ENCODE data around the gene DKKL1.
"Not testable (repeated sequence)": the region's sequence is repeated elsewhere in the genome, so short reads cannot be mapped to it uniquely, and the experiment has no call there.

DKKL1 gene

GRCh38 chr19:49362048-49362928 lies 1.4 kb upstream of the DKKL1 start, which contains the start of gene TEAD2:
Gene TEAD2, minus strand, starts transcription at chr19:49362416. Its CDS starts 2,341 bp downstream, at chr19:49360075.
- DNase-seq (ENCODE audit: low spot score), result peak; percentile 75

DNA sequence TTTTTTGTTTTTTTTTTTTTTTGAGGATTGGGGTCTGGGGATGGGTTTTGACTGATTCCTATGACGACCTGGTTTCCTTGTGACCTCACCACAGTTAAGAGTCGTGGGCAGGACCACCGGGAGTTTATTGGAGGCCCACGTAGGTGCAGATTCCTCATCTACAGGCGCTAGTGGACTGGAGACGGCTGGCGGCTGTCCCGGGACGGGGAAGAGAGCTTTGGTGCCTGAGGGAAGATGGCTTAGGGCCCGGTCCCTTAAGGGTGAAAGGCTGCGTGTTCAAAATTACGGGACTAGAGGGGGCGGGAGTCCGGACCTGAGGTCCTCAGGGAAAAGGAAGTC lies 779 bp upstream of the DKKL1 start:
- DNase-seq (ENCODE audit: low spot score), result peak; percentile 51

GRCh38 chr19:49364083-49364737 lies 533 bp downstream of the DKKL1 start:
- DNase-seq (ENCODE audit: low spot score), result no peak

- DNase-seq (ENCODE audit: low spot score), result no peak
These were observed 2.4 kb downstream of the DKKL1 start for GRCh38 chr19:49366110-49366509.

DNA sequence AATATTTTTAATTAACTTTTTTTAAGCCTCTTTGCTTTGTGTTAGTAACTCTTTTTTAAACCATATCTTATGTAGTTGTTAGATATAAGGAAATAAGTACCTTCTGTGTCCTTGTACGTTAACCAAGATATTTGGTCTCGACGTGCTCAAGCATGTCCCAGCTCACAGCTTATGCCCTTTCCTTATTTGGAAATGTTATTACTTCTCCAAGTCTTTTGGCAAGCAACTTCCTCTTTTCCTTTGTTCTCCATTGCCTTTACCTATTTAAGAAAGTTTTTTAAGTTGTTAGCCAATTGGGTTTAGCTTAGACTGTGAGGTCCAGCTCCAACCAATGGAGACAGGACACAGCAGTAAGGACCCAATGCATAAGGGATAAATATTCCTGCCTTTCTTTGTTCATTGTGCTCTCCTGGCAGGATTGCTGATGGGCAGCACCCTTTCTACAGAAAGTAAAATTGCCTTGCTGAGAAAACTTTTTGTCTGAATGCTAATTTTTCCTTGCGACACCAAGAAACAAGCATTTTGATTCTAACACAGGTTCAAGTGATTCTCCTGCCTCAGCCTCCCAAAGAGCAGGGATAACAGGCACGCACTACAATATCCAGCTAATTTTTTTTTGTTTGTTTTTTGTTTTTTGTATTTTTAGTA lies 5.2 kb downstream of the DKKL1 start:
- no peak for DNase-seq (ENCODE audit: low spot score)

DNA sequence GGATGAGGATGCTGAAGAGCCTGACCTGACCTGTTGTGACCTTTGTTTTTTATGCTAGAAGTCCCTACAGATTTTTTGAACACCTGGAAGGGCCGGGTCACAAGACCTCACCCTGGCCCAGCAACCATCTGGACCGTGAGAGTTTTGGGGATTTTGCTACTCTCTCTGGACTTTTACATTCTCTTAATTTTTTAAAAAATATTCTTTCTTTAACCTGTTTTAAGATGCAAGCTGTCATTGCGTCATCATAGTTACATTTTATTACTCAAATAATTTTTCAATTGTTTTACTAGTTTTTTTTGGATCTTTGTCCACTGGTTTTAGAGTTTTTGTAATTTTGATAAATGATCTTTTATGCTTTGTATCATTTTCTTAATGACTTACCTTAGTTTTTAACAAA lies 7.5 kb downstream of the DKKL1 start:
- DNase-seq (ENCODE audit: low spot score), result no peak

DNA sequence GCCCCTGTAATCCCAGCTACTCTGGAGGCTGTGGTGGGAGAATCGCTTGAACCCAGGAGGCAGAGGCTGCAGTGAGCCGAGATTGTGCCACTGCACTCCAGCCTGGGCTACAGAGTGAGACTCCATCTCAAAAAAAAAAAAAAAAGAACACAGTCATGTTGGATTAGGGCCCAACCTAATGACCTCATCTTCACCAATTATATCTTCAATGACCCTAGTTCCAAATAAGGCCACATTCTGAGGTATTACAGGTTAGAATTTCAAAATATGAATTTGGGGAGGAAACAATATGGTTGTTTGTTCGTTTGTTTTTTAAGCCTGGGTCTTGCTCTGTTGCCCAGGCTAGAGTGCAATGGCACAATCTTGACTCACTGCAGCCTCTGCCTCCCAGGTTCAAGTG lies 9.5 kb downstream of the DKKL1 start:
- DNase-seq (ENCODE audit: low spot score), result not testable (repeated sequence)

GRCh38 chr19:49374665-49375434 lies 11.2 kb downstream of the DKKL1 start:
- DNase-seq (ENCODE audit: low spot score), result no peak

DNA sequence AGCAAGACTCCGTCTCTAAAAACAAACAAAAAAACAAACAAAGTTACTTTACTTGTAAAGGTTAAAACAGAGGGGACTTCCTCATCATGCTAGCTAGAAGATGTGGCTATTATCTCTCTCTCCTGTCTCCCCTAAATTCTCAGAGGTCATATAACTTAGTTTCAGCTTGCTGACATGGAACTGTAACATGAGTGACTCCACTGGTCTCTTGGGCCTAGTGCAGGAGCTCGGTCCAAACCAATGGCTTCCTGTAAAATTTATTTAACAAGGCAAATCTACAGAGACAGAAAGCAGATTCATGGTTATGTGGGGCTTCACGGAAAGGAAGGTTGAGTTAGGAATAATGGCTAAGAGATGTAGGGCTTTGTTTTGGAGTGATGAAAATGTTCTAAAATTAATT lies 14.8 kb downstream of the DKKL1 start:
- no peak for DNase-seq (ENCODE audit: low spot score)

DNA sequence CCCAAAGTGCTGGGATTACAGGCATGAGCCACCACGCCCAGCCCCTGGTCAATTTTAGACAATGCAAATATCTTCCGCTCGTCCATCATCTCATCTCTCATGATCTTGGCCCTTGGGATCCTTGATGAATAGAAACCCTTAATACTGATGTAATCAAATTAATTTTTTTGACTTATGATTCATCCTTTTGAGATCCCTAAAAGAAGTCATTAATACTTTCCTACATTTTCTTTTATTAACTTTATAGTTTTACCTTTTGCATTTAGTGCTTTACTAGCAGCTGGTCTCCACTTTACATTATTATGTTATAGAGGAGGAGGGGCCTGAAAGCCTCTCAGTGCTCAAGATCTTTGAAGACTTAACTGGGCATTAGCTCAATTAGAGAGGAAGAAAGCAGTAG lies 16.7 kb downstream of the DKKL1 start:
- DNase-seq (ENCODE audit: low spot score), result no peak

DNA sequence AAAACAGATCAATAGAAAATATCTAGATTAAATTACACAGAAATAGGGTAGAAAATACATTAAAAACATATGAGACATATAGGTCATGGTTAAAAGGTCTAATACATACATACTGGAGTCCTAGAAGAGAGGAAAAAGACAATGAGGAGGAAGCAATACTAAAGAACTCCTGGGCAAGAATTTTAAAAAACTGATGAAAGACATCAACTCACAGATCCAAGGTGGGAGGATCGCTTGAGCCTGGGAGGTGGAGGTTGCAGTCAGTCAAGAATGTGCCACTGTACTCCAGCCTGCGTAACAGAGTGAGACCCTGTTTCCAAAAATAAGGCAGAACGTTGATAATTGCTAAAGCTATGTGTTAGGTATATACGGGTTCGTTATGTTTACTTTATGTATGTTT lies 19.0 kb downstream of the DKKL1 start:
- no peak for DNase-seq (ENCODE audit: low spot score)

DNA sequence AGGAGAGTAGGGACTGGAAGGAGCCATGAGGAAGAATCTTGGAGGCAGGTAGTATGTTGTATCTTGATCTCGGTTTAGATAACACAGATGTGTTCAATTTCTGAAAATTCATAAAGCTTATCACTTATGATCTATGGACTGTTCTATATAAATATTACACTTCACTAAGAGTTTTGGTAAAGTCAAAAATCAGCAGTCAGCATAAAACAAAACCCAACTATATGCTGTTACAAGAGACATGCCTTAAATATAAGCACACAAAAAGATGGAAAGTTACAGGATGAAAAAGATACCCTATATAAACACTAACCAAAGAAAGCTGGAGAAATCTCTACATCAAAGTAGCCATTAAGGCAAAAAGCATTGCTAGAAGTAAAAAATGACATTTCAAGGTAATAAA lies 19.9 kb downstream of the DKKL1 start:
- no peak for DNase-seq (ENCODE audit: low spot score)

DNA sequence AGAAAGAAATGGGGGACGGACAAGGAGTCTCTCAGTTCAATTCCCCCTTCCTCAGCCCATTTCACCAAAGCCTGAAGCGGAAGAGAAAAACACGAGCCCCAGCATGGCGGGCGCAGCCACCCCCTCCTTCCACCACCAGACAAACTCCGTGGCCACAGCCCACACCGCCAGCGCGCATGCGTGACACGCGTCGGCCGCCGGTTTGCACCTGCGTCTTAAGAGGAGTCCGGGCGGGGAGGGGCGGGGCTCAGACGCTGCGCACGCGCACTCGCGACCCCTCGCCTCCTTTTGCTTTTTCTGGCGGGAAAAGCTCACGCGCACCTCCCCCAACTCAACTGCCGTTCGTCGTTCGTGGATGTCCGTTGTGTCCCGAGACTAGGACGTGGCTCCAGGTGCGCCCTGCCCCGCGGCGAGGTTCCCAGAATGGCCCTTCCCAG lies 24.3 kb downstream of the DKKL1 start, which contains the start of gene KASH5:
TSS of gene KASH5 (plus strand) at position 314 of the 437 bp plus-strand sequence. CDS start 2,635 bp downstream, outside the sequence.
- peak; percentile 40 for DNase-seq (ENCODE audit: low spot score)

DNA sequence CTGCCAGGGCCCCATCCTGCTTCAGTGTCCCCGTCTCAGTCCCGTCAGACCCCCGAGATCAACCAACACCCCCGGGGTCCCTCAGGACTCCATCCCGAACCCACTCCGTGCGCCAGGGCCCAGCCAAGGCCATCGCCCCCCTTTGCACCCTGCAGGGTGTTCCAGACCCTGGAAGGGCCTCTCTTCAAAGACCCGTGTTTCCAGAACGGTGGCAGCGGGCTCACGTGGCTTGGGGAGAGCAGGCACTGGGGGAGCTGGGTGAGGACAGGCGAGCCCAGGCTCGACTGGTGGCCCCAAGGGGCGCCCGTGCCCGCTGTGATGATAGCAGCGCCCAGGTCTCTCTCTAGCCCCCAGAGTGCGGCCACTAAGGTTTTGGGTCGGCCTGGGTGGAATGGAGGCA lies 25.7 kb downstream of the DKKL1 start:
- DNase-seq (ENCODE audit: low spot score), result no peak

GRCh38 chr19:49390131-49390928 lies 26.7 kb downstream of the DKKL1 start:
- DNase-seq (ENCODE audit: low spot score), result no peak

DNA sequence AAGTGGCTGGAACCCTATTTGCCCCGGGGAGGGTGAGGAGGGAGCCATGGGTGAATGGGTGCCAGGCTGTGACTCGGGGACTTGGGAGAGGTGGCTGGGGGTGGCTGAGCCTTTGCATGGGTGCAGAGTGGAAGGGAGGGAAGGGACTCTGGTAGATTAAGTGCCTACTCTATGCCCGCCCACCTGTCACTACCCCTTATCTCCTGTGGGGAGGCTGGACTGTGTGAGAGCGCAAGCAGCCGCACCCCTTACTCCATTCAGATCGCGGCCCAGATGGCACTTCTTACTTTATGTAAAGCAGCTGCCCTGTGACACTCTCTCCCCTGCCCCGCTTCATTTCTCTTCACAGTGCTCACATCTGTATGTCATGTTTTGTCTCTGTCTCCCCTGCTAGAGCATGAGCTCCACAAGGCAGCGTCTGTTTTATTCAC lies 27.3 kb downstream of the DKKL1 start:
- DNase-seq (ENCODE audit: low spot score), result no peak

GRCh38 chr19:49391581-49392399 lies 28.1 kb downstream of the DKKL1 start:
- DNase-seq (ENCODE audit: low spot score), result peak; percentile 87

GRCh38 chr19:49393881-49394280 lies 30.2 kb downstream of the DKKL1 start:
- DNase-seq (ENCODE audit: low spot score), result no peak

- DNase-seq (ENCODE audit: low spot score), result no peak
These were observed 32.1 kb downstream of the DKKL1 start for GRCh38 chr19:49395581-49396407.
